GM12891 (cell line): Measurements from ENCODE around the gene DESI2.

Experiments used
- PAX5 ChIP-seq: IDR thresholded peaks from 2 replicates; pipeline ENCODE4 v1.6.1; 2011; ENCODE audit warnings: low read length, moderate library complexity, mild to moderate bottlenecking; ENCODE audit not compliant: insufficient read depth, severe bottlenecking
- POLR2A ChIP-seq: IDR thresholded peaks from 2 replicates; pipeline ENCODE4 v1.6.1; 2011; ENCODE audit warnings: low read depth, low read length, control low read depth
- POLR2AphosphoS5 ChIP-seq: IDR thresholded peaks from 2 replicates; pipeline ENCODE4 v1.6.1; 2011; ENCODE audit warnings: low read depth, low read length, control low read depth
- SPI1 ChIP-seq: IDR thresholded peaks from 2 replicates; pipeline ENCODE4 v1.6.1; 2011; ENCODE audit warnings: low read depth, low read length, control low read depth
- TAF1 ChIP-seq: IDR thresholded peaks from 2 replicates; pipeline ENCODE4 v1.6.1; 2011; ENCODE audit warnings: low read depth, low read length, control low read depth

DNA sequence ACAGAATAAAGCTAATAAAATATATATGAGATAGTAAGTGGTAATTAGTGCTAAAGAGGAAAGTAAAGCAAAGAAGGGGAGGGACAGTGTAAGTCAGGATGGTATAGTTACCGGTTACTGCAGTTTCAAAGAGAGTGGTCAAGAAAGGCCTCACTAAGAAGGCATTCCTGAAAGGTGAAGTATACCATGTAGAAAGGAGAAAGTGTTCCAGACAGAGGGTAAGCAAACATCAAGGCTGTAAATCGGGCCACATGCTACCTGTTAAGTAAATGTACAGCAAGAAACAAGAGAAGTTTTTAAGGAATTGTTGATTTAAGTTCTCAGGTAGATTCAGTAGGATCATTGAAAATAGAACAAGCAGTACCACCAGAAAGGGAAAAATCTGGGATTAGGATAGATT lies 9.7 kb downstream of the DESI2 start:
- no peak for TF ChIP-seq SPI1
- TF ChIP-seq POLR2A, result no peak
- TF ChIP-seq POLR2AphosphoS5, result no peak
- TF ChIP-seq PAX5, result no peak
- no peak for TF ChIP-seq TAF1
